Endothelial cell (in vitro differentiated cells): Measurements from ENCODE around the gene ADH6. TPM values are rescaled to one million over a fixed set of nuclear protein-coding genes. Genes with fewer than 3 reads are reported as not detected.

Source experiments
- DNase-seq: peaks from one replicate; pipeline ENCODE4 v3.0.0; 2021; ENCODE audit warnings: low spot score
- H3K27ac Mint-ChIP-seq: one replicate; pipeline ENCODE4 v1.8.0; 2021; ENCODE audit warnings: mixed read lengths, inconsistent platforms; ENCODE audit not compliant: unreplicated experiment
- H3K27me3 Mint-ChIP-seq: one replicate; pipeline ENCODE4 v1.8.0; 2021; ENCODE audit warnings: mild to moderate bottlenecking, moderate library complexity, mixed read lengths, inconsistent platforms; ENCODE audit not compliant: unreplicated experiment
- H3K36me3 Mint-ChIP-seq: one replicate; pipeline ENCODE4 v1.8.0; 2021; ENCODE audit warnings: mild to moderate bottlenecking, low read depth, mixed read lengths, inconsistent platforms; ENCODE audit not compliant: unreplicated experiment
- H3K4me1 Mint-ChIP-seq: one replicate; pipeline ENCODE4 v1.8.0; 2021; ENCODE audit warnings: mild to moderate bottlenecking, mixed read lengths, inconsistent platforms; ENCODE audit not compliant: unreplicated experiment
- H3K4me3 Mint-ChIP-seq: one replicate; pipeline ENCODE4 v1.8.0; 2021; ENCODE audit warnings: mild to moderate bottlenecking, mixed read lengths, inconsistent platforms; ENCODE audit not compliant: unreplicated experiment
- H3K9me3 Mint-ChIP-seq: one replicate; pipeline ENCODE4 v1.8.0; 2021; ENCODE audit warnings: mixed read lengths, inconsistent platforms; ENCODE audit not compliant: unreplicated experiment
- CTCF ChIP-seq: fragments of 200-600 bp; sonication (generic); IDR thresholded peaks from one replicate; pipeline ENCODE4 v1.5.0; 2021; ENCODE audit warnings: antibody characterized with exemption; ENCODE audit not compliant: unreplicated experiment
- total RNA-seq: library from RNA; stranded (reverse); fragmentation: NEBNext Ultra II Directional; extraction: Animal tissue kit (Norgen Biotek cat#: 25700); gene quantifications from one replicate; pipeline ENCODE4 v1.2.1, GENCODE V29; 2021; ENCODE audit not compliant: unreplicated experiment

ADH6 gene
- total RNA-seq, 1 donor from 2014 or later, result not detected

DNA sequence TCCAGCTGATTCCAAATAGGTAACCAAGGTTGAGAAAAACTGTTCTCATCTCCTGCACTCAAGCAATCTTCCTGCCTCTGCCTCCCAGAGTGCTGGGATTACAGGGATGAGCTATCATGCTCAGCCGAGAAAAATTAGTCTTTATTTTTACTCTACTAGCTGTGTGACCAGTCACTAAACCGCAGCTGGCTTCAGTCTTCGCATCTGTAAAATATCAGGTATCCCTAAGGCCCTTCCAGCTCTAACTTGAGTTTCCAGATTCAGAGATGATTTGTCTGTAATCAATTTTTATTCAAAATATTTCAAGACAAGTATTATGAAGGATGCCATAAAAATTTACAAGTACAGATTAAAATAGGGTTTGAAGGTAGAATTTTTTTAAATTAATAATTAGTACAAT, 3.5 kb downstream of the ADH6 start:
- no peak for DNase-seq
- no peak overlapping the region for H3K4me3 Mint-ChIP-seq
- no peaks in the 10 kb centered on the region for H3K36me3 Mint-ChIP-seq
- no peak overlapping the region for H3K27ac Mint-ChIP-seq
- H3K27me3 Mint-ChIP-seq, result no peaks in the 10 kb centered on the region
- TF ChIP-seq CTCF, result no peak
- no peaks in the 10 kb centered on the region for H3K9me3 Mint-ChIP-seq
- H3K4me1 Mint-ChIP-seq, result no peaks in the 10 kb centered on the region

DNA sequence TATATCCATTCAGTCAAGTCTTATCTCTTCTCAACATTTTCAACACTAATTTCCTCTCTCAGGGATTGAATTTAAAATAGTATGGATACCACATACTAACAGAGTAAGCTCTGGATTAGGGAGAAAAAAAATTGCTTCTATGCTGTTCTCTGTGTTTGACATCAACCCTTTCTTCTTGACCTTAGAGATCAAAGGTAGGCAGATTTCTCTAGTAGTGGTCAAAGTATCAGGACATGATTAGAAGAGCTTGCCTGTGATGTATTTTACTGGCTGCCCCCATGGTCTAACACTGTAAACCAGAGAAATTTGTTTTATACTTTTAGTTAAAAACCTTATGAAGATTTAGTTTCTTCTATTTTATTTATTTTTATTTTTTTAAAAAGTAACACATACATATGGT, 8.3 kb downstream of the ADH6 start:
- Mint-ChIP-seq H3K9me3 (no peaks in the 10 kb centered on the region), H3K36me3 (no peaks in the 10 kb centered on the region), H3K27me3 (no peaks in the 10 kb centered on the region), H3K4me1 (no peaks in the 10 kb centered on the region), H3K27ac (no peak overlapping the region), H3K4me3 (no peak overlapping the region)
- no peak for DNase-seq
- no peak for TF ChIP-seq CTCF

- Mint-ChIP-seq H3K27me3 (no peaks in the 10 kb centered on the region), H3K36me3 (no peaks in the 10 kb centered on the region), H3K4me1 (no peaks in the 10 kb centered on the region), H3K9me3 (no peaks in the 10 kb centered on the region), H3K27ac (no peak overlapping the region), H3K4me3 (no peak overlapping the region)
- no peak for DNase-seq
- TF ChIP-seq CTCF, result no peak
Observed at GRCh38 chr4:99209671-99210070, 9.4 kb downstream of the ADH6 start.

- no peak overlapping the region for H3K27ac Mint-ChIP-seq
- no peaks in the 10 kb centered on the region for H3K27me3 Mint-ChIP-seq
- H3K9me3 Mint-ChIP-seq, result no peaks in the 10 kb centered on the region
- DNase-seq, result no peak
- no peak overlapping the region for H3K4me3 Mint-ChIP-seq
- no peak for TF ChIP-seq CTCF
- H3K36me3 Mint-ChIP-seq, result no peaks in the 10 kb centered on the region
- H3K4me1 Mint-ChIP-seq, result no peaks in the 10 kb centered on the region
Observed at GRCh38 chr4:99208719-99209075, 10.3 kb downstream of the ADH6 start.

- no peak for DNase-seq
- no peaks in the 10 kb centered on the region for H3K36me3 Mint-ChIP-seq
- no peaks in the 10 kb centered on the region for H3K9me3 Mint-ChIP-seq
- no peak overlapping the region for H3K4me3 Mint-ChIP-seq
- H3K4me1 Mint-ChIP-seq, result no peaks in the 10 kb centered on the region
- no peak for TF ChIP-seq CTCF
- H3K27ac Mint-ChIP-seq, result no peak overlapping the region
- H3K27me3 Mint-ChIP-seq, result no peaks in the 10 kb centered on the region
Observed at GRCh38 chr4:99207911-99208718, 10.9 kb downstream of the ADH6 start.
